ENCODE data around the gene HPS1. TPM values are rescaled to one million over a fixed set of nuclear protein-coding genes. Genes with fewer than 3 reads are reported as not detected.

Gene HPS1
- total RNA-seq, 1 donor from 2014 or later: 42.7 TPM

DNA sequence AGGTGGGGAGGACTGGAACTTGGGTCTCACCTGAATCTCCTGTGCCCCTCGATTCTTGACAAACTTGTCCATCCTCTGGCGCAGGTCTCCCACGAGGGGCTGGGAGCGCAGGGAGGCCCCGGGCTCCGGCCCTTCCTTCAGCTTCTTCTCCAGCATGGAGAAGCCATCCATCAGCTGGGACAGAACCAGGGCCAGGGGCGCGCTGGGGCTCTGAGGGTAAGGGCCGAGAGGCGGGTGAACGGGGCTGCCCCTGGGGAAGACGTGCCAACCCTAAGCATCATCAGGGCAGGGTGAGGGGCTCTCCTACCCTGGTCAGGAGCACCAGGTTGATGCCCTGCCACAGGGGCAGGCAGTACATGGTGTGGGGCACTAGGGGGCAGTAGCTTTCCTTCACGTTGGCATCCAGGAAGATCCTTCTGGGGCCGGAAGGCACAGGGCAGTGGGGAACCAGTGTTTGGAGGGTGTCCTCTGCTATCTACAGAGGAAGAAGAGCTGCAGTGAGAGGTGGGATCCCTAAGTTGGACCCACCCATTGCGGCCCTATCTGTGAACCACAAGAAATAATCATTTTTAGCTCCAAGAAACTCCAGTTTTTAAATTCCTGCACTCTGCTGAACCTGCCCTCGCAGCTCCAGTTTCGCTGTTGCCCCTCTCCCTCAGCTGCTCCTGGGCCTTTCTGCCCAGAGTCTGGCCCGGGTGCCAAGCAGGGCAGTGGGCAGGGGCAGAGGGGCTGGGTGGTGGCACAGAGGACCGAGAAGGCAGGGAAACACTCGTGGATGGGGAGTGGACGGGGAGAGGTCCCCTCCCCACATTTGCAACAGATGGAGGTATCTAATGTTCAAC lies 21.0 kb downstream of the HPS1 start:
- Histone ChIP-seq H3K27ac (no peak overlapping the region), H3K4me1 (no peaks in the 10 kb centered on the region), H3K9me3 (no peaks in the 10 kb centered on the region), H3K27me3 (no peaks in the 10 kb centered on the region), H3K4me3 (no peak overlapping the region), H3K36me3 (peaks cover 42 to 80% of the 10 kb centered on the region in 2 donors)
- intact Hi-C loops (cut with DNase I): no loop called here
- TF ChIP-seq, protein P1, sequence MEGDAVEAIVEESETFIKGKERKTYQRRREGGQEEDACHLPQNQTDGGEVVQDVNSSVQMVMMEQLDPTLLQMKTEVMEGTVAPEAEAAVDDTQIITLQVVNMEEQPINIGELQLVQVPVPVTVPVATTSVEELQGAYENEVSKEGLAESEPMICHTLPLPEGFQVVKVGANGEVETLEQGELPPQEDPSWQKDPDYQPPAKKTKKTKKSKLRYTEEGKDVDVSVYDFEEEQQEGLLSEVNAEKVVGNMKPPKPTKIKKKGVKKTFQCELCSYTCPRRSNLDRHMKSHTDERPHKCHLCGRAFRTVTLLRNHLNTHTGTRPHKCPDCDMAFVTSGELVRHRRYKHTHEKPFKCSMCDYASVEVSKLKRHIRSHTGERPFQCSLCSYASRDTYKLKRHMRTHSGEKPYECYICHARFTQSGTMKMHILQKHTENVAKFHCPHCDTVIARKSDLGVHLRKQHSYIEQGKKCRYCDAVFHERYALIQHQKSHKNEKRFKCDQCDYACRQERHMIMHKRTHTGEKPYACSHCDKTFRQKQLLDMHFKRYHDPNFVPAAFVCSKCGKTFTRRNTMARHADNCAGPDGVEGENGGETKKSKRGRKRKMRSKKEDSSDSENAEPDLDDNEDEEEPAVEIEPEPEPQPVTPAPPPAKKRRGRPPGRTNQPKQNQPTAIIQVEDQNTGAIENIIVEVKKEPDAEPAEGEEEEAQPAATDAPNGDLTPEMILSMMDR (IDR thresholded peaks at IDR 0.05): peak; percentile 20 to 61 (median 60)
- DNase-seq (ENCODE audit: low spot score in 2 of 2): peak in 1 of 2 donors; percentile 63

DNA sequence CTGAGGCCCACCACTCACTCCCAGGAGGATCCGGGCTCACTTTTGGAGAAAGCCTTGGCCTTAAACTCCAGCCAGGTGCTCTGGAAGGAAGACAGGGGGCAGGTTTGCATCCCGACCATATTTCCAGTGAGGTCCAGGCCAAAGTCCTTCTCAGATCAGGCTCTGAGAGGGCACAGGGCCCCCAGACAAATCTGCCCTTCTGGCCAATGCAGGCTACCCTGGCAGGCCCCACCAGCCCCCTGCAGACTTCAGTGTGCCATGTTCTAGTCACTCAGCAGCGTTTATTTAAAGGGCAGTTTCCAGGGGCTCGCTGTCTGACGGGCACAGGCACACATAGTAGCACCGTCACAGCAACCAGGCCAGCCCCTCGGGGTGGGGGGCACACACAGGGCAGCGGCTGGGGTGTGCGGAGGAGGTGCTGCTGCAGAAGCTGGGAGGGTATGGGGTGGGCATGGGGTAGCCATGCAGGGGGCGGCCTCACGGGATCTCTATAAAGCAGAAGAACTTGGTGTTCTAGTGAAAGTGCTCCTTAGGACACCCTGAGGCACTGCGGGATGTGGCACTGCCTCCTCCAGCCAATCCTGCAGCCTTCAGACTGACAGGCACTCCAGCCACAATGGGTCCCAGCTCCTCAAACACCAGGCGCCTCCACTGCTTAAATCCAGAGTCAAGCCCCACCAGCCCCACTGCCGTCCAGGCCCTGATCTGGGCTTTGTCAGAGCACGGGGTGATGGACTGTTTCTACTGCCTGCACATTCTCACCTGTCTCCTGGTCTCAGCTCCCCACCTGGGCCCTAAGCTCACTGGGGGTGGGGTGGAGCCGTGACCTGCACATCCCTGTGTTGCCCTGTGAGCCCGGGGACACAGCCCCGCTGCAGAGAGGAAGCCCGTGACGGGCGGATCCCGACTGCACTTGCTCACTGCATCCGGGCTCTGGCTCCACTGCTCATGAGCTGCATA lies 22.2 kb downstream of the HPS1 start:
- TF ChIP-seq, protein P1 (IDR thresholded peaks at IDR 0.05): no peak
- peaks cover 39 to 79% of the 10 kb centered on the region in 2 donors for H3K36me3 ChIP-seq
- peak in 1 of 2 donors; percentile 54 for DNase-seq (ENCODE audit: low spot score in 2 of 2)
- H3K4me1 ChIP-seq: no peaks in the 10 kb centered on the region
- no peaks in the 10 kb centered on the region for H3K27me3 ChIP-seq
- no peak overlapping the region for H3K27ac ChIP-seq
- H3K4me3 ChIP-seq: no peak overlapping the region
- intact Hi-C loops (cut with DNase I): no loop called here
- H3K9me3 ChIP-seq: no peaks in the 10 kb centered on the region

DNA sequence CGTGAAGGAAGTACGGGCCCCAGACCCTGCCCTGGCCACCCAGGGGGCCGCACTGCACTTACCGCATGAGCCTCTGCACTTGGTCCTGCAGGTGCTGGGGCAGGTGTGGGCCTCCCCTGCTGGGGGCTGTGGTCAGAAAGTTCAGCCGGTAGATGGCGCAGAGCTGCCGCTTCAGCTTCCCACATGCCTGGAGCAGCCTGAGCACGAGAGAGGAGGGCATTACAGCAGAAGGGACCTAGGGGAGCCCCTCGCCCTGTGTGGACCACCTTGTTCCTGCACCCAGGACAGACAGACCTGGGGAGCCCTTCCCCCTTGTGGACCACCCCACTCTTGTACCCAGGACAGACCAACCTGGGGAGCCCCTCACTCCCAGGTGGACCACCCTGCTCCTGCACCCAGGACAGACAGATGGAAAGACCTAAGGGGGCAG lies 23.0 kb downstream of the HPS1 start:
- Histone ChIP-seq H3K4me3 (no peak overlapping the region), H3K4me1 (no peaks in the 10 kb centered on the region), H3K27ac (no peak overlapping the region), H3K36me3 (peaks cover 44 to 81% of the 10 kb centered on the region in 2 donors), H3K9me3 (no peaks in the 10 kb centered on the region), H3K27me3 (no peaks in the 10 kb centered on the region)
- TF ChIP-seq, protein P1 (IDR thresholded peaks at IDR 0.05): no peak
- intact Hi-C loops (cut with DNase I): no loop called here
- peak in 1 of 2 donors; percentile 44 for DNase-seq (ENCODE audit: low spot score in 2 of 2)

DNA sequence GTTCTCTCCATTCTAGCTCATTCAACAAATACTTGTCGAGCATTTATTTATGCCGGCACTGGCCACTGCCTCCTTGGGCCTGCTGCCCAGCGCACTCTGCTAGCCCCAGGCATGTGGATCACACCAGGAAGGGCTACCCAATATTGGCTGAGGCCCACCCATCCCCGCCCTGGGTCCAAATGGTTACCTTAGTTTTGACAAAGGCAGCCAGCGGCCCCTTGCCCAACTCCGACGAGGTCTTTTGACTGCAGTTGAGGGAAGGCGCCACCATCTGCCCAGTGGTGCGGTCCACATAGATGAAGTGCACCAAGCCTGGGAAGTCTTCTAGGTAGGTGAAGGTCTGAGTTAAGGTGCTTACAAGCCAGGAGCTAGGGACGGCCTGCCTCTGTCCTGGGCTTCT lies 24.6 kb downstream of the HPS1 start:
- intact Hi-C loops (cut with DNase I): no loop called here
- TF ChIP-seq, protein P1 (IDR thresholded peaks at IDR 0.05): no peak
- no peaks in the 10 kb centered on the region for H3K4me1 ChIP-seq
- H3K9me3 ChIP-seq: no peaks in the 10 kb centered on the region
- H3K36me3 ChIP-seq: peaks cover 51 to 77% of the 10 kb centered on the region in 2 donors
- peak in 1 of 2 donors; percentile 56 for DNase-seq (ENCODE audit: low spot score in 2 of 2)
- no peak overlapping the region for H3K4me3 ChIP-seq
- no peak overlapping the region for H3K27ac ChIP-seq
- H3K27me3 ChIP-seq: no peaks in the 10 kb centered on the region

DNA sequence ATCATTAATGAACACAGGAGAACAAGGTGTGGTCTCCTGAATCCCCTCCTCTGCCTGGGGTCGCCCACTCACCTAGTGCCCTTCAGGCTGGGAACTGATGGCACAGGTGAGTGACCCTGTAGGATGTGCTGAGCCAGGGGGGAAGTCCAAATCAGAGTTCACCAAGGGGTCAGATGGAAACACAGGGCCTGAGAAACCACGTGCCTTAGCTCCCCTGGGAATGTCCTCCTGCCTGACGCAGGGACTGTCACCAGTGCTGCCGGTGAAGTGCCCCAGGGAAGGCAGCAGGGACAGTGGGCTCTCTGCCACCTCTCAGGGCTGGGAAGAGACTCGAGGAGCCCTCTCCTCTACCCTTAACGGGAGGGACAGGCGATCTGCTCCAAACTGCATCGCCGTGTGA lies 25.9 kb downstream of the HPS1 start:
- no peak overlapping the region for H3K27ac ChIP-seq
- H3K9me3 ChIP-seq: no peaks in the 10 kb centered on the region
- H3K4me3 ChIP-seq: no peak overlapping the region
- TF ChIP-seq, protein P1 (IDR thresholded peaks at IDR 0.05): no peak
- peaks cover 48 to 67% of the 10 kb centered on the region in 2 donors for H3K36me3 ChIP-seq
- H3K27me3 ChIP-seq: no peaks in the 10 kb centered on the region
- intact Hi-C loops (cut with DNase I): no loop called here
- no peaks in the 10 kb centered on the region for H3K4me1 ChIP-seq
- peak in 1 of 2 donors; percentile 52 for DNase-seq (ENCODE audit: low spot score in 2 of 2)
